Psoas muscle (tissue), 8 donors: ENCODE data around the gene ARHGEF7. TPM values are rescaled to one million over a fixed set of nuclear protein-coding genes. Genes with fewer than 3 reads are reported as not detected.

Source experiments
- ATAC-seq, 4 donors: fragments of 200-7000 bp; cut with Tn5 transposase; one replicate each; pipeline ENCODE4 v1.9.1; 2020; ENCODE audit warnings: moderate library complexity in 3 of 4, mild to moderate bottlenecking in 2 of 4
- DNase-seq, 2 donors: peaks; one replicate each; pipeline ENCODE4 v3.0.0-alpha.2; 2020
- H3K27ac ChIP-seq: fragments of 200-600 bp; one replicate; pipeline ENCODE4 v1.8.0; 2022
- H3K27me3 ChIP-seq, 3 donors: fragments of 200-600 bp in 1 of 3; one replicate each; pipeline versions ENCODE4 v1.6.1 to v1.8.0; 2013 to 2022; ENCODE audit warnings: low read length in 2 of 3, mild to moderate bottlenecking in 2 of 3, moderate library complexity in 1 of 3; ENCODE audit not compliant: insufficient read depth in 3 of 3
- H3K36me3 ChIP-seq, 2 donors: fragments of 200-600 bp in 1 of 2; one replicate each; pipeline versions ENCODE4 v1.6.1 to v1.8.0; 2013 to 2022; ENCODE audit warnings: low read depth in 1 of 2, mild to moderate bottlenecking in 1 of 2, moderate library complexity in 1 of 2; ENCODE audit not compliant: insufficient read depth in 1 of 2
- H3K4me1 ChIP-seq: fragments of 200-600 bp; one replicate; pipeline ENCODE4 v1.8.0; 2022
- H3K4me3 ChIP-seq: fragments of 200-600 bp; one replicate; pipeline ENCODE4 v1.8.0; 2022; ENCODE audit warnings: mild to moderate bottlenecking
- H3K9me3 ChIP-seq: fragments of 200-600 bp; one replicate; pipeline ENCODE4 v1.8.0; 2022
- WGBS, 3 donors: extraction: QIAGEN DNeasy Blood & Tissue Kit; methylation state at CpG; one replicate each; pipeline versions ENCODE4 v1.1.6 to v1.1.7; 2013; 5-methylcytosine and 5-hydroxymethylcytosine counted together
- intact Hi-C, 2 donors: fragments of 100-400 bp; cut with DNase I; formaldehyde crosslinking; loops; one replicate each; pipeline versions ENCODE4 v1.11.0 to v1.14.2; 2022
- polyA plus RNA-seq, 3 donors: library from polyadenylated mRNA; stranded (reverse); fragments of 200-250 nt; gene quantifications; one replicate each; pipeline ENCODE4 v1.2.3, GENCODE V29; 2013
- total RNA-seq, 4 donors: library from RNA; stranded (reverse); fragmentation: NEBNext Ultra II Directional in 2 of 4; extraction: Animal tissue kit (Norgen Biotek cat#: 25700) in 2 of 4; gene quantifications; one replicate each; pipeline versions ENCODE4 v1.2.1 to v1.2.4, GENCODE V29; 2021 to 2023
- TF ChIP-seq, protein P1 (sequence below): fragments of 200-600 bp; IDR thresholded peaks from one replicate; pipeline ENCODE4 v1.8.0; 2022; ENCODE audit warnings: antibody characterized with exemption
- donor health status: healthy with polysubstance abuse.
- donor health status: DM: no; HTN: no; CAD: no; lungs with moderate emphysema.
- donor health status: Bipolar disorder and iron deficiency.
- donor health status: healthy.
- donor health status: DM: yes; HTN: yes; CAD: no.
- donor health status: DM: no; HTN: no; CAD: no.
- donor health status: DM: no; HTN: no; CAD: no.
- donor health status: DM: yes; HTN: yes; CAD: no.

Gene ARHGEF7
- total and polyA plus RNA-seq, 7 donors = 21.6 to 53.6 (median 46.8) TPM

DNA sequence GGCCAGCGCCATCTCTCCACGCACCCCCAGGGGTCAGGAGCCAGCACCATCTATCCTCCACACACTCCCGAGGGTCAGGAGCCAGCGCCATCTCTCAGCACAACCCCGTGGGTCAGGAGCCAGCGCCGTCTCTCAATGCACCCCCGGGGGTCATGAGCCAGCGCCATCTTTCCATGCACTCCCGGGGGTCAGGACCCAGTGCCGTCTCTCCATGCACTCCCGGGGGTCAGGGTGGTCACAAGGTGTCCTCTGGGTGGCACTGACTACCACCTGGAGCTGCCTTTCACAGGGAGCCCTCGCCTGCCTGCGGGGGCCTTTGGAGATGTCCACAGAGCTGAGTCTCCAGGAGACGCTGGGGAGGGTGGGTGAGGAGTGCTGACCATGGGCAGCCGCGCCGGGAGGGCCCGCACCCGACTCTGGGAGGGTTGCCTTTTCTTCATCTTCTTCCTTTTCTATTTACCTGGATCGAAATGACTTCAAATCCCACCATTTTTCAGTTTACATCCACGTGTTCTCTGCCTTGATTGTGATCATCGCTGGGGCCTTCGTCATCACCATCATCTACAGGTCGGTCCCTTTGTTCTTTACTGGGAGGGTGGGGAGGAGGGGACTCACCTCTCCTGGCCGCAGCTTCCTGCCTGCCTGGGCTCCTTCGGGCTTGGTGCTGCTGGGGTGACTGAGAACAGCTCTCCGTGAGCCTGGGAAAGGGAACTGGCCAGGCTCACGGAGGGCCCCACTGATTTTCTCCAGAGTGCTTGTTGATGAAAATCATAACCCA is 224.4 kb downstream of the ARHGEF7 start:
- H3K4me3 ChIP-seq = no peak overlapping the region
- H3K36me3 ChIP-seq = no peaks in the 10 kb centered on the region
- H3K9me3 ChIP-seq = no peaks in the 10 kb centered on the region
- TF ChIP-seq, protein P1, sequence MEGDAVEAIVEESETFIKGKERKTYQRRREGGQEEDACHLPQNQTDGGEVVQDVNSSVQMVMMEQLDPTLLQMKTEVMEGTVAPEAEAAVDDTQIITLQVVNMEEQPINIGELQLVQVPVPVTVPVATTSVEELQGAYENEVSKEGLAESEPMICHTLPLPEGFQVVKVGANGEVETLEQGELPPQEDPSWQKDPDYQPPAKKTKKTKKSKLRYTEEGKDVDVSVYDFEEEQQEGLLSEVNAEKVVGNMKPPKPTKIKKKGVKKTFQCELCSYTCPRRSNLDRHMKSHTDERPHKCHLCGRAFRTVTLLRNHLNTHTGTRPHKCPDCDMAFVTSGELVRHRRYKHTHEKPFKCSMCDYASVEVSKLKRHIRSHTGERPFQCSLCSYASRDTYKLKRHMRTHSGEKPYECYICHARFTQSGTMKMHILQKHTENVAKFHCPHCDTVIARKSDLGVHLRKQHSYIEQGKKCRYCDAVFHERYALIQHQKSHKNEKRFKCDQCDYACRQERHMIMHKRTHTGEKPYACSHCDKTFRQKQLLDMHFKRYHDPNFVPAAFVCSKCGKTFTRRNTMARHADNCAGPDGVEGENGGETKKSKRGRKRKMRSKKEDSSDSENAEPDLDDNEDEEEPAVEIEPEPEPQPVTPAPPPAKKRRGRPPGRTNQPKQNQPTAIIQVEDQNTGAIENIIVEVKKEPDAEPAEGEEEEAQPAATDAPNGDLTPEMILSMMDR = no peak
- 95 to 96% (median 95%) methylated on average over 29 of the region's 29 CpGs for WGBS, 3 donors
- DNase-seq = no peak
- peak in 1 of 4 donors; percentile 27 for ATAC-seq
- H3K27me3 ChIP-seq = no peaks in the 10 kb centered on the region
- intact Hi-C loops = loop anchor here in 1 of 2 donors (10.0 kb wide), 1 partner anchor 125 kb away; no protein-coding TSS in a partner anchor
- no peak overlapping the region for H3K27ac ChIP-seq
- no peaks in the 10 kb centered on the region for H3K4me1 ChIP-seq

DNA sequence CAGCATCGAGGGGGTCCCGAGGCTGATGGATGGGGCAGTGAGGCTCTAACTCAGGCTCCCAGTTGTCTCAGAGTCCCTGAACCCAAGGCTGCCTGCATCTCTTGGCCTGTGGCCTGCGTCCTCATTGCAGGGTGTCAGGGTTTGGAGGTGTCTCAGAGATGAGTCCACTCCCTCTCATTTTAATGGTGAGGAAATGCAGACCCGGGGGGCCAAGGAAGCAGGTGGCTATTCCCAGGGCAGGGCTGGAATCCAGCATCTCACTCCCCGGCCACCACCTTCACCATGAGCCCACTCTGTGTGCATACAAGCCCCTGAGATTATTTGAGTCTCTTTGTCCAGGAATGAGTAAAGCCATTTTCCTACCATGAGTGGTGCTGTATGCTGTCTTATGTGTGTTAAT is 226.8 kb downstream of the ARHGEF7 start:
- no peaks in the 10 kb centered on the region for H3K36me3 ChIP-seq
- 87 to 91% (median 90%) methylated on average over 5 of the region's 5 CpGs for WGBS, 3 donors

DNA sequence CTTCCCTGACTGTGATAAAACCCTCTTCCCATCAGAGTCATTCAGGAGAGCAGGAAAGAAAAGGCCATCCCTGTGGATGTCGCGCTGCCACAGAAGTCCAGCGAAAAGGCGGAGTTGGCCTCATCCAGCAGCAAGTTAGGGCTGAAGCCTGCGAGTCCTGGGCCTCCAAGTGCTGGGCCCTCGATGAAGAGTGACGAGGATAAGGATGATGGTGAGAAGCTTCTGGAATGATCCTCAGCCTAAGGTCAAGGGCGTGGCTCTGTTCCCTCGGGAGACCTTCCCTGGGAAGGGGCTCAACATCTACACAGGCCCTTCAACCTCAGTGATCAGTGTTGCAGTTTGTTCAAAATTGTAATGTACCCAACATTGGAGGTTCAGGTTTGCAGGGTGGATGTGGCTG is 227.6 kb downstream of the ARHGEF7 start:
- WGBS, 3 donors = 94 to 96% (median 94%) methylated on average over 9 of the region's 9 CpGs
- no peak overlapping the region for H3K27ac ChIP-seq

More for the DNA sequence above, 226.8 kb downstream of the ARHGEF7 start:
- no peak overlapping the region for H3K27ac ChIP-seq
- ATAC-seq (no peak), DNase-seq (no peak)
- no peaks in the 10 kb centered on the region for H3K9me3 ChIP-seq
- intact Hi-C loops = loop anchor here in 1 of 2 donors (10.0 kb wide), 1 partner anchor 123 kb away; no protein-coding TSS in a partner anchor
- TF ChIP-seq, protein P1 = no peak
- no peaks in the 10 kb centered on the region for H3K4me1 ChIP-seq
- no peaks in the 10 kb centered on the region for H3K27me3 ChIP-seq
- H3K4me3 ChIP-seq = no peak overlapping the region

DNA sequence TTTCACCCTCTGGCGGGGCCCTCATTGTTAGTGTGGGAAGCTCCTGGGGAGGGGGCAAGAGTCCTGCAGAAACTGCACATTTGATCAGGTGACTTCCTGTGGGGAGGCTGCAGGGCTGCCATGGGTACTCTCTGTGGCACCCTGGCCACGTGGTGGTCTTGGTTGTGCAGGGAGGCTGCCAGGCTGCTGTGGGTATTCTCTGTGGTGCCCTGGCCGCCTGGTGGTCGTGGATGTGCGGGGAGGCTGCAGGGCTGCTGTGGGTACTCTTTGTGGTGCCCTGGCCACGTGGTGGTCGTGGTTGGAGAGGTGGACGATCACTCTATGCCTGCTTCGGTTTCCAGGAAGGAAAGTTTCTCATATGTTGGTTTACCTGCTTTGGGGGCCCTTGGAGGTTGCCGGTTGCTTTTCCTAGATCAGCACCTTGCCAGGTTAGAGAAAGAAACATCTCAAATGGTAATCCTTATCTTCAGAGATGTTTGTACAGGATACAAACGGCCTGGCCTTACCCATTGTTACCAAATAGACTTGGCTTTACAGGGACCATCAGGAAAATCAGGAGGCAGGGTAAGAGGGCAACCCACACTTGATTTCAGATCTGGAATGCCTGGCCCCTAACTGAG is 228.2 kb downstream of the ARHGEF7 start:
- Histone ChIP-seq H3K4me3 (no peak overlapping the region), H3K4me1 (no peaks in the 10 kb centered on the region), H3K27me3 (no peaks in the 10 kb centered on the region), H3K9me3 (no peaks in the 10 kb centered on the region), H3K36me3 (no peaks in the 10 kb centered on the region), H3K27ac (no peak overlapping the region)
- TF ChIP-seq, protein P1 = no peak
- intact Hi-C loops = loop anchor here in 1 of 2 donors (10.0 kb wide), 1 partner anchor 122 kb away; no protein-coding TSS in a partner anchor
- DNase-seq (no peak), ATAC-seq (no peak)
- 83 to 96% (median 87%) methylated on average over 11 of the region's 11 CpGs for WGBS, 3 donors

More for the DNA sequence above, 227.6 kb downstream of the ARHGEF7 start:
- intact Hi-C loops = loop anchor here in 1 of 2 donors (10.0 kb wide), 1 partner anchor 122 kb away; no protein-coding TSS in a partner anchor
- ATAC-seq (no peak), DNase-seq (no peak)
- no peaks in the 10 kb centered on the region for H3K27me3 ChIP-seq
- H3K4me3 ChIP-seq = no peak overlapping the region
- no peaks in the 10 kb centered on the region for H3K4me1 ChIP-seq
- H3K36me3 ChIP-seq = no peaks in the 10 kb centered on the region
- TF ChIP-seq, protein P1 = no peak
- H3K9me3 ChIP-seq = no peaks in the 10 kb centered on the region
